Gastroesophageal sphincter (tissue), 4 donors: Measurements from ENCODE around the gene GRAMD1A. TPM values are rescaled to one million over a fixed set of nuclear protein-coding genes. Genes with fewer than 3 reads are reported as not detected.
"Not testable (repeated sequence)": the region's sequence is repeated elsewhere in the genome, so short reads cannot be mapped to it uniquely, and the experiment has no call there.

ENCODE experiments used
- ATAC-seq: fragments of 150-250 bp; one replicate; pipeline ENCODE4 v1.9.1; 2016; ENCODE audit warnings: mild to moderate bottlenecking, moderate library complexity
- H3K27ac ChIP-seq, 4 donors: fragments of 200-600 bp; sonication (generic) in 3 of 4; 1 replicate in 3 of 4; 2 replicates in 1 of 4; pipeline ENCODE4 v1.5.1; 2016 to 2019
- H3K27me3 ChIP-seq: fragments of 200-600 bp; sonication (generic); one replicate; pipeline ENCODE4 v1.5.1; 2019
- H3K36me3 ChIP-seq, 2 donors: fragments of 200-600 bp; sonication (generic); one replicate each; pipeline ENCODE4 v1.5.1; 2019; ENCODE audit warnings: control low read depth in 1 of 2
- H3K4me1 ChIP-seq, 3 donors: fragments of 200-600 bp; sonication (generic); 1 replicate in 2 of 3; 2 replicates in 1 of 3; pipeline ENCODE4 v1.5.1; 2016 to 2019; ENCODE audit warnings: control low read depth in 2 of 3
- H3K4me3 ChIP-seq, 2 donors: fragments of 200-600 bp; sonication (generic); one replicate each; pipeline ENCODE4 v1.5.1; 2019; ENCODE audit warnings: mild to moderate bottlenecking in 1 of 2, moderate library complexity in 1 of 2
- H3K9me3 ChIP-seq, 3 donors: fragments of 200-600 bp; sonication (generic); one replicate each; pipeline ENCODE4 v1.5.1; 2017 to 2019; ENCODE audit warnings: control low read depth in 2 of 3
- EP300 ChIP-seq: sonication (generic); formaldehyde crosslinking; IDR thresholded peaks from one replicate; pipeline ENCODE4 v1.6.1; 2017; ENCODE audit warnings: antibody characterized with exemption, mild to moderate bottlenecking
- POLR2A ChIP-seq, 2 donors: fragments of 450-650 bp; IDR thresholded peaks; one replicate each; pipeline ENCODE4 v1.6.1; 2017; ENCODE audit warnings: antibody characterized with exemption in 2 of 2, mild to moderate bottlenecking in 2 of 2, moderate library complexity in 1 of 2
- POLR2AphosphoS5 ChIP-seq: sonication (generic); formaldehyde crosslinking; IDR thresholded peaks from one replicate; pipeline ENCODE4 v1.6.1; 2017; ENCODE audit warnings: antibody characterized with exemption
- WGBS, 2 donors: methylation state at CpG; one replicate each; pipeline ENCODE4 v1.1.5; 2018; ENCODE audit warnings: low coverage in 1 of 2; 5-methylcytosine and 5-hydroxymethylcytosine counted together
- total RNA-seq, 4 donors: library from RNA; depleted of rRNA; stranded (reverse); fragments of >200 nt; gene quantifications; one replicate each; pipeline ENCODE4 v1.1.0, GENCODE V29; 2016
- TF ChIP-seq, protein P1 (sequence below), 4 experiments: fragments of 200-600 bp in 2 of 4; fragments of 450-650 bp in 2 of 4; sonication (generic) in 1 of 4; IDR thresholded peaks; one replicate each; pipeline ENCODE4 v1.5.1; 2017 to 2019; ENCODE audit warnings: antibody characterized with exemption in 4 of 4, mild to moderate bottlenecking in 2 of 4, moderate library complexity in 2 of 4

Gene GRAMD1A
- total RNA-seq, 4 donors from 2014 or later, result 22.0 to 40.0 (median 35.9) TPM

DNA sequence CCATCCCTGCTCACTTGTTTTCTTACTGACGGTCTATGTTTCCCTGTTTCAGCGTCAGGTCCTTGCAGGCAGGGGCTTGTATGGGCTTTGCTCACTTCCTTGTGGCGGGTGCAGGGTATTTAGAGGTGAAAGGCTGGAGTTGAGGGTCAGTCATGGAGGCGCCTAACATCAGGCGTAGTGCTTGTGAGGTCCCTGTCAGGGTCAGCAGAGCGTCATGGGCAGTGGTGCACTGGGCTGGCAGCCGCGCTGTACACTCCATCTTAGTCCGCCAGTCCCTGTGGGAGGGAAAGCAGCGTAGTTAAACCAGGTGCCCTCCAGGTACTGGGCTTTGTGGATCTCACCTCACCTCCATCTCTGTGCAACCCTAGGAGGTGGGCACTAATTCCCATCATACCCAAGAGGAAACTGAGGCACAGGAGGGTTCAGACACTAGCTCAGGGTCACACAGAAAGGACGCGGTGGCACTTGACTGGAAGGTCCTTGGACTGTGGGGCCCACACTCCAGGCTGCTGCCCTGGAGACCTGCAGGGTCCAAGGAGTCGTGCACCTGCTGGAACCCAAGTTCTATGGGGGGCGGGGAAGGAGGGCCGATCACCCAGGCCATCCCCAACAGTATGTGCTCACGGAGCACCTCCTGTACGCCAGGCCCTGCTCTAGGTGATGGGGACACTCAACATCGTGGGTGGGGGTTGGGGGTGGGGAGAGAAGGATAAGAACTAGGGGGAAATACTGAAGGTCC is 4.6 kb downstream of the GRAMD1A start:
- H3K27me3 ChIP-seq, result no peaks in the 10 kb centered on the region
- peaks cover 0 to 76% (median 22%) of the 10 kb centered on the region in 3 donors for H3K4me1 ChIP-seq
- no peaks in the 10 kb centered on the region for H3K9me3 ChIP-seq
- no peak for ATAC-seq
- peaks cover 0 to 39% of the 10 kb centered on the region in 2 donors for H3K36me3 ChIP-seq
- TF ChIP-seq, protein P1, sequence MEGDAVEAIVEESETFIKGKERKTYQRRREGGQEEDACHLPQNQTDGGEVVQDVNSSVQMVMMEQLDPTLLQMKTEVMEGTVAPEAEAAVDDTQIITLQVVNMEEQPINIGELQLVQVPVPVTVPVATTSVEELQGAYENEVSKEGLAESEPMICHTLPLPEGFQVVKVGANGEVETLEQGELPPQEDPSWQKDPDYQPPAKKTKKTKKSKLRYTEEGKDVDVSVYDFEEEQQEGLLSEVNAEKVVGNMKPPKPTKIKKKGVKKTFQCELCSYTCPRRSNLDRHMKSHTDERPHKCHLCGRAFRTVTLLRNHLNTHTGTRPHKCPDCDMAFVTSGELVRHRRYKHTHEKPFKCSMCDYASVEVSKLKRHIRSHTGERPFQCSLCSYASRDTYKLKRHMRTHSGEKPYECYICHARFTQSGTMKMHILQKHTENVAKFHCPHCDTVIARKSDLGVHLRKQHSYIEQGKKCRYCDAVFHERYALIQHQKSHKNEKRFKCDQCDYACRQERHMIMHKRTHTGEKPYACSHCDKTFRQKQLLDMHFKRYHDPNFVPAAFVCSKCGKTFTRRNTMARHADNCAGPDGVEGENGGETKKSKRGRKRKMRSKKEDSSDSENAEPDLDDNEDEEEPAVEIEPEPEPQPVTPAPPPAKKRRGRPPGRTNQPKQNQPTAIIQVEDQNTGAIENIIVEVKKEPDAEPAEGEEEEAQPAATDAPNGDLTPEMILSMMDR (IDR thresholded peaks at IDR 0.05), result no peak
- TF ChIP-seq POLR2A (IDR thresholded peaks at IDR 0.05) (no peak), EP300 (no peak), POLR2AphosphoS5 (no peak)
- no peak overlapping the region for H3K4me3 ChIP-seq
- H3K27ac ChIP-seq, result peak overlapping the region in 1 of 4 donors; percentile 0
- WGBS, 2 donors, result no CpG with 5 or more reads among the region's 18 CpGs

DNA sequence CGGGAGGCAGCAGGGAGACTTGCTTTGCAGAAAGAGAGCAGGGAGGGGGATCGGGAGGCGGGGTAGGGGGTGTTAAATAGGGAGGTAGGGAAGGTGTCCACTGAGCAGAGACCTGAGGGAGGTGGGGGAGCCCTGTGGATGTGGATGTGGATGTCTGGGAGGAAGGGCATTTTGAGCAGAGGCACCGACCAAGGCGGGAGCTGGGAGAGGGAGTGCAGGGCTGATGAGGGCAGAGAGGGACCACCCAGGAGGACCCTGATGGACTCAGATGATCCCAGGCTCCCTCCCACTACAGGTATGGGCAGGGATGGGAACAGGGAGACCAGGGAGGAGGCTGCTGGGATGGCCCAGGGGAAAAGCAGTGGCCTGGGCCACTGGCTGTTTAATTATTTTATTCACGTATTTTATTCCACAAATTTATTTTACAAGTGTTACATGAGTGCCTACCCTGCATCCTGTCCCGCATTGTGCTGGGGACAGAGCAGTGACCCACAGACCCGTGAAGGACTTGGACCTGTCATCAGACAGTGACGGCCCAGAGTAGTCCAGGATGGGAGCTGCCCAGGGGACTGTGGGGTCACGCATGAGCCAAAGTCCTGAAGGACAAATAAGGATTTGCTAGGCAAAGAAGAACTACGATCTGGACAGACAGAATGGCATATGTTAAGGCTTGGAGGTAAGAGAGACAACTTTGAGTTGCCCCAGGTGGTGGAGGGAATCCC is 5.3 kb downstream of the GRAMD1A start:
- 54 to 68% methylated on average over 3 to 5 of the region's 11 CpGs for WGBS, 2 donors
- TF ChIP-seq, protein P1 (IDR thresholded peaks at IDR 0.05), result no peak
- TF ChIP-seq EP300, result no peak
- no peak for TF ChIP-seq POLR2A (IDR thresholded peaks at IDR 0.05)
- TF ChIP-seq POLR2AphosphoS5, result no peak
- peaks cover 0 to 46% of the 10 kb centered on the region in 2 donors for H3K36me3 ChIP-seq
- H3K27ac ChIP-seq, result peak overlapping the region in 2 of 4 donors; percentile 8 to 33
- H3K4me3 ChIP-seq, result no peak overlapping the region
- no peaks in the 10 kb centered on the region for H3K27me3 ChIP-seq
- no peak for ATAC-seq
- H3K4me1 ChIP-seq, result peaks cover 0 to 78% (median 22%) of the 10 kb centered on the region in 3 donors
- H3K9me3 ChIP-seq, result no peaks in the 10 kb centered on the region

DNA sequence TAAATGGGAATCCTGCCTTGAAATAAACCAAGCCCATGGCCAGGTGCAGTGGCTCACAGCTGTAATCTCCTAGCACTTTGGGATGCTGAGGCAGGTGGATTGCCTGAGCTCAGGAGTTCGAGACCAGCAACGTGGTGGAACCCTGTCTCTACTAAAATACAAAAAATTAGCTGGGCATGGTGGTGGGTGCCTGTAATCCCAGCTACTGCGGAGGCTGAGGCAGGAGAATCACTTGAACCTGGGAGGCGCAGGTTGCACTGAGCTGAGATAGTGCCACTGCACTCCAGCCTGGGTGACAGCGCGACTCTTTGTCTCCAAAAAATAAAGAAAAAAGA is 5.9 kb downstream of the GRAMD1A start:
- ATAC-seq, H3K4me3 ChIP-seq, H3K9me3 ChIP-seq, H3K27me3 ChIP-seq: not testable (repeated sequence)
- 92 to 94% methylated on average over 4 to 6 of the region's 6 CpGs for WGBS, 2 donors
- peaks cover 0 to 76% (median 22%) of the 10 kb centered on the region in 3 donors for H3K4me1 ChIP-seq
- peak overlapping the region in 2 of 4 donors; percentile 8 to 33 for H3K27ac ChIP-seq
- H3K36me3 ChIP-seq, result peaks cover 0 to 52% of the 10 kb centered on the region in 2 donors

DNA sequence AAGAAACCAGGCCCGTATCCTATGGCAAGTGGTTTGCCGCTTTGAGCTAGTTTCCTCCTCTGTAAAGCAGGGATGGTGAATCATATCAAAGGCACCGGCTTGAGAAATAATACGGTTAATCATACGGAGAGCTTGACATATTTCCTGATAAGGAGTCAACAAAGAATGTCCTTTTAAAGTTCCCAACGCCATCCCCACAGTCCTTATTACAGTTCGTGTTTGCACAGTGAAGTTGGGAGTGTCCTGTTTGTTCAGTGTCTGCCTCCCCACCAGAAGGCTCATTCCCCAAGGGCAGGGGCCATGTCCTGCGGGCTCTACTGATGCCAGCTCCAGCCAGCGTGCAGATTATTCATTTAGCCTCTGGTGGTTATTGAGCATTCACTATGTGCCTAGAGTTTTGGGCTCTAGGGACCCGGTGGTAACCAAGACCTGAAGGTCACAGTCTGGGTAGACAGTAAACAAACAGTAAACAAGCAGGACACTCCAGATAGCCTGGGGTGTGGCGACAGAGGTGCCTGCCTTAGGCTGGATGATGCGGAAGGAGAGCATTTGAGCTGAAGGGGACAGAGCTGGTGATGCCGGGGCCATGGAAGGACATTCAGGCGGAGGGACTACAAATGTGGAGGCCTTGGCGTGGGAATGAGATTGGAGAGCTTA is 6.3 kb downstream of the GRAMD1A start:
- no peak for ATAC-seq
- TF ChIP-seq POLR2AphosphoS5, result peak; percentile 6
- no peak for TF ChIP-seq POLR2A (IDR thresholded peaks at IDR 0.05)
- Histone ChIP-seq H3K9me3 (no peaks in the 10 kb centered on the region), H3K4me3 (no peak overlapping the region), H3K27ac (peak overlapping the region in 2 of 4 donors; percentile 19 to 33), H3K4me1 (peaks cover 0 to 71% (median 18%) of the 10 kb centered on the region in 3 donors), H3K36me3 (peaks cover 0 to 57% of the 10 kb centered on the region in 2 donors), H3K27me3 (no peaks in the 10 kb centered on the region)
- 56 to 84% methylated on average over 8 to 12 of the region's 15 CpGs for WGBS, 2 donors

DNA sequence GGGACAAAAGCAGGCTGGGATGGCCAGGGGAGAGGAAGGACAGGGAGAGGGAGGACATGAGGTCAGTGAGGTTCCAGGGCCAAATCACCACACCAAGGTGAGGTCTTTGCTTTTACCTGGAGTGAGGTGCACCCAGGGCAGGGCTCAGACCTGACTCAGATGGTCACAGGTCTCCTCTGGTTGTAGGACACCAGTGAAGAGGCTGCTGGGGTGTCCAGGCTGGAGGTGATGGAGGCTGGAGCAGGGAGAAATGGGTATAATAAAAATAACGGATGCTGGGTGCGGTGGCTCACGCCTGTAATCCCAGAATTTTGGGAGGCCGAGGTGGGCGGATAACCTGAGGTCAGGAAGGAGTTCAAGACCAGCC is 6.9 kb downstream of the GRAMD1A start:
- Histone ChIP-seq H3K27ac (peak overlapping the region in 2 of 4 donors; percentile 19 to 33), H3K9me3 (no peaks in the 10 kb centered on the region), H3K4me3 (no peak overlapping the region), H3K27me3 (no peaks in the 10 kb centered on the region), H3K4me1 (peaks cover 0 to 71% (median 14%) of the 10 kb centered on the region in 3 donors), H3K36me3 (peaks cover 0 to 61% of the 10 kb centered on the region in 2 donors)
- TF ChIP-seq EP300 (no peak), POLR2A (IDR thresholded peaks at IDR 0.05) (no peak)
- TF ChIP-seq, protein P1 (IDR thresholded peaks at IDR 0.05), result no peak
- 85 to 100% methylated on average over 1 to 5 of the region's 5 CpGs for WGBS, 2 donors
- ATAC-seq, result no peak

DNA sequence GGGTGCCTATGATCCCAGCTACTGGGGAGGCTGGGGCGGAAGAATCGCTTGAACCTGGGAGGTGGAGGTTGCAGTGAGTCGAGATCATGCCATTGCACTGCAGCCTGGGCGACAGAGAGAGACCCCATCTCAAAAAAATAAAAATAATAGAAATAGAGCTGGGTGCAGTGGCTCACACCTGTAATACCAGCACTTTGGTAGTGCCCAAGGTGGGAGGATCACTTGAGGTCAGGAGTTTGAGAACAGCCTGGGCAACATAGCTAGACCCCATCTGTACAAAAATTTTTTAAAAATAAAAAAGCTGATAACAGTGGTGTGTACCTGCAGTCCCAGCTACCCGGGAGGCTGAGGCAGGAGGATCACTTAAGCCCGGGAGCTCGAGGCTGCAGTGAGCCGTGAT is 7.3 kb downstream of the GRAMD1A start:
- H3K27ac ChIP-seq, H3K4me3 ChIP-seq, ATAC-seq, H3K9me3 ChIP-seq, H3K27me3 ChIP-seq: not testable (repeated sequence)
- WGBS, 2 donors, result 91 to 96% methylated on average over 5 to 8 of the region's 8 CpGs
- Histone ChIP-seq H3K4me1 (peaks cover 0 to 71% (median 10%) of the 10 kb centered on the region in 3 donors), H3K36me3 (peaks cover 0 to 62% of the 10 kb centered on the region in 2 donors)
